NCI-H1694 treated with DMSO at 0.1 percent for 48 hours (cell line): ENCODE measurements around the gene NTN1.
"Not testable (repeated sequence)": the region's sequence is repeated elsewhere in the genome, so short reads cannot be mapped to it uniquely, and the experiment has no call there.

ENCODE experiments used
- DNase-seq: peaks from one replicate; lab custom pipeline; 2025; lab: John Stamatoyannopoulos, UW

NTN1 gene

GRCh38 chr17:9249245-9249953 lies 228.1 kb downstream of the NTN1 start:
- DNase-seq: no peak

- no peak for DNase-seq
Measured at GRCh38 chr17:9251273-9251672, 230.0 kb downstream of the NTN1 start.

- no peak for DNase-seq
Measured at GRCh38 chr17:9253308-9253707, 232.0 kb downstream of the NTN1 start.

GRCh38 chr17:9254841-9255240 lies 233.5 kb downstream of the NTN1 start:
- DNase-seq: no peak

- no peak for DNase-seq
Measured at GRCh38 chr17:9255833-9256232, 234.5 kb downstream of the NTN1 start.

GRCh38 chr17:9256361-9256750 lies 235.0 kb downstream of the NTN1 start:
- no peak for DNase-seq

- no peak for DNase-seq
Measured at GRCh38 chr17:9256751-9257629, 235.7 kb downstream of the NTN1 start.

- not testable (repeated sequence) for DNase-seq
Measured at GRCh38 chr17:9257630-9257965, 236.3 kb downstream of the NTN1 start.

- DNase-seq: no peak
Measured at GRCh38 chr17:9258115-9259015, 237.1 kb downstream of the NTN1 start.

- no peak for DNase-seq
Measured at GRCh38 chr17:9259419-9259818, 238.1 kb downstream of the NTN1 start.

- DNase-seq: no peak
Measured at GRCh38 chr17:9261081-9262012, 240.0 kb downstream of the NTN1 start.

- DNase-seq: no peak
Measured at GRCh38 chr17:9266031-9266680, 244.8 kb downstream of the NTN1 start.

- DNase-seq: no peak
Measured at GRCh38 chr17:9266697-9267117, 245.4 kb downstream of the NTN1 start.

- no peak for DNase-seq
Measured at GRCh38 chr17:9268546-9268945, 247.2 kb downstream of the NTN1 start.

GRCh38 chr17:9269350-9270035 lies 248.2 kb downstream of the NTN1 start:
- DNase-seq: no peak

- no peak for DNase-seq
Measured at GRCh38 chr17:9270921-9271320, 249.6 kb downstream of the NTN1 start.

GRCh38 chr17:9271989-9272388 lies 250.7 kb downstream of the NTN1 start:
- DNase-seq: no peak

- DNase-seq: no peak
Measured at GRCh38 chr17:9272501-9273200, 251.3 kb downstream of the NTN1 start.
